ENCODE measurements around the gene YPEL1.
A peak's percentile ranks its signal among the peaks of the same experiment; 100 is the strongest.

YPEL1 gene

DNA sequence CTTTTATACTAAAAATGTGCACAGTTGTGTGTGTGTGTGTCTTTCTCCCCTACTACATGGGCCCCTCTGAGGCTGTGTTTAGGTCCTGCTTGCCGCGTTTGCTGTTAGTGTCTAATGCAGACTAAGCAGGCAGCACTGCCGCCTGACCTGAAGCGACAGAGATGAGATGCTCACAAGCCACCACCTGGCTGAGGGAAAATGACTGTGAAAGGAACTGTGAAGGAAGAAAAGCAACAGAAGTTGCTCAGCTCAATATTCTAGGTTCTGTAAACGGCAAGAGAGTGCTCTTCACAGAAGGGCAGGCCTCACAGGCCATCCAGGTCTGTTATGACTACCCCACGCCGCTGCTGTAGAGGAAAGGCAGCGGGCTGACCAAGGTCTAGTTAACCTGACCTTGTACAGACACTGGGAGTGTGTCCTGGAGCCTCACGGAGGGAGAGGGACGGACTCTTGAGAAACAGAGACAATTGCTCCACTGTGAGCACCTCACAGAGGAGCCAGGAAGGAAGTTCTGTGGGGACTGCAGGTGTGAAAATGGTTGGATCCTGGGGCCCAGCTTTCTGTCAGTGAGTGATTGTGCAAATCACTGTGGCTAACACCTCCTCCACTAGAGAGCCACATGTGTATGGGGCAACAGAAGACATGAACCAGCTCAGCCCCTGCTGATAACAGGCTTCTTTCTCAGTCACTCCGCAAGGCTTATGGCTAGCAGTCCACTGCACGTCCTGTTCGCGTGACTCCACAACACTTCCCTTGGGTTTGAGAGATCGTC, 31.3 kb upstream of the YPEL1 start:
- no peak overlapping the region for H3K4me3 ChIP-seq (ENCODE audit: low read depth, low read length)
- peak; percentile 16 for DNase-seq (ENCODE audit: low read depth)
- TF ChIP-seq CTCF (IDR thresholded peaks at IDR 0.05; ENCODE audit: insufficient read depth, low read depth, low read length, missing control alignments): no peak

GRCh38 chr22:21765909-21766529, 30.4 kb upstream of the YPEL1 start:
- H3K4me3 ChIP-seq (ENCODE audit: low read depth, low read length): no peak overlapping the region
- no peak for DNase-seq (ENCODE audit: low read depth)
- no peak for TF ChIP-seq CTCF (IDR thresholded peaks at IDR 0.05; ENCODE audit: insufficient read depth, low read depth, low read length, missing control alignments)

DNA sequence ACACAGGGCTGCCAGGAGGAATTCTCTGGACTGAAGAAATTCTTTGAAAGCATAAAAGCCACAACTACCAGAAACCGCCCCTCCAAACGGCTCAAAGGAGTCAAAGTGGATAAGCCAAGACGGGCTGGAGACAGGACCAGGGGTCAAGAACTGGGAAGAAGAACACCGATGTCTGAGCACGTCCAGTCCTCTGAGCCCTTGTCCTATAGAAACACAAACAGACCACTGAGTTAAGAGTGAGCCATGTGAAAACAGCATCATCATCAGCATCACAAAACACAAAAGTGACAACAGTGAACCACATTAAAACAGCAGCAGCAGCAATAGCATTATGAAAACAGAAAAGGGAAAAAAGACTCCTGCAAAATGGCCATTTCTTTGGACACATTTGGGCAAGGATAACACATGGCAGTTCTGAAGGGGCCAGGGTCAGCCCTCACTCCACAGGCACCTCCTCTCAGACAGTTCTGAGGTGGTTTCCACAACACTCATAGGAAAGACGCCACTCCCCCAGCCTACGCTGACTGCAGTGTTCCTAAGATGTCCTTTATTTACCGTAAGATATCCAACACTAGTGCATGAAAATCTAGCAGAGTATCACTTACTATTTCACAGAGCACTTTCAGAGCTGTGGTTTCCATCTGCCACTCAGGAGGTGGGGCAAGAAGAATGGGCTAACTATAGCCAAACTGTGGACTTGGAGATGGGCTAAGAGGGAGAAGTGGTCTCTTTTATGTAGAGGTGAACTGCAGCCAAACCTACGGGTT, 28.6 kb upstream of the YPEL1 start:
- no peak for TF ChIP-seq CTCF (IDR thresholded peaks at IDR 0.05; ENCODE audit: insufficient read depth, low read depth, low read length, missing control alignments)
- H3K4me3 ChIP-seq (ENCODE audit: low read depth, low read length): no peak overlapping the region

GRCh38 chr22:21762712-21763581, 27.4 kb upstream of the YPEL1 start:
- no peak for TF ChIP-seq CTCF (IDR thresholded peaks at IDR 0.05; ENCODE audit: insufficient read depth, low read depth, low read length, missing control alignments)
- no peak overlapping the region for H3K4me3 ChIP-seq (ENCODE audit: low read depth, low read length)
- peak; percentile 59 for DNase-seq (ENCODE audit: low read depth)

More for the DNA sequence above, 28.6 kb upstream of the YPEL1 start:
- DNase-seq (ENCODE audit: low read depth): no peak

GRCh38 chr22:21761994-21762680, 26.5 kb upstream of the YPEL1 start:
- DNase-seq (ENCODE audit: low read depth): no peak
- TF ChIP-seq CTCF (IDR thresholded peaks at IDR 0.05; ENCODE audit: insufficient read depth, low read depth, low read length, missing control alignments): no peak
- H3K4me3 ChIP-seq (ENCODE audit: low read depth, low read length): no peak overlapping the region

DNA sequence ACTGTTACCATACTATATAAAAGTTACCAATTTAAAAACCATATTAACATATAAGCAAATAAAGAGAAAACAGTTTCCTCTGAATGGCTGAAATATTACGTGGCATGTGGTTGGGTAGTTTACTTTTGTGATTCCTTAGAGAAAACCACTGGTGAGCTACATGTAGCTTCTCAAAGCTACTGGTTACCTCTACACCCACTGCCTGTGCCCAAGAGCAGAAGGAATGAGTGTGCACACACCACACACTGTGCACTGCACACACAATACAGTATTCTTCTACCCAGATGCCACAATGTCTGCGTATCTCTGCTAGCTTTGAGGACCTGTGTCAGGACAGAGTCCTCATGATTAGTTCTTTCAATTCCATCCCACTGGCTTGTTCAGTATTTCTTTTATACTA, 25.5 kb upstream of the YPEL1 start:
- DNase-seq (ENCODE audit: low read depth): peak; percentile 13
- TF ChIP-seq CTCF (IDR thresholded peaks at IDR 0.05; ENCODE audit: insufficient read depth, low read depth, low read length, missing control alignments): no peak

More for the DNA sequence above, 25.5 kb upstream of the YPEL1 start:
- no peak overlapping the region for H3K4me3 ChIP-seq (ENCODE audit: low read depth, low read length)

Measured in GM12865 (cell line).